ENCODE measurements around the gene SERPINB10.

DNA sequence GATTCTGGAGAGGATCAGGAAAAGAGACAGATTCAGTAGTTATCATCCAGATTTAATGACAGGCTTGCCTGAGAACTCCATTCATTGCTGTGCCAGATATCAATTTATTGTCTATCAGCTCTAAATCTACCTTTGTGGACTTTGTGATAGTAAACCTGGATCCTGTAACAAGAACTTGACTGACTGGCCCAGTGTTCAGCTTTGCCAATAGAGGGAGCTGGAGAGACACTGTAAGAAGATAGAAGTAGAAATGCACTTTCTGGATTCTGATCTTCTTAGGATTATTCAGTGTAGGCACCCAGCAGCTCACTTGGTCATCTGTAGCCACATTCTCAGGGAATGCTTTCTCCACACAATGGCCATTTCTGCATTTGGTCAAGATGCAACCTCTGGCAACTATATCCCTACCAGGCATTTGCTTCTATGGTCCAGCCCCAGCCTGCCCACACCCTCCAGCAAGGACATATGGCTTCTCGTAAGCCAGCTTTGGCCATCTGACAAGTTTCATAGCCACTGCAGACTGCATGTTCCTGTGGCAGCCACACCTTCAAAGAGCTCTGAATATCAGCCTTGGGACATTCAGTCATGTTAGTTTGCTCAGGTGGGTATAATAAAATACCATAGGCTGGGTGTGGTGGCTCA, 56.0 kb downstream of the SERPINB10 start:
- TF ChIP-seq, protein P1, sequence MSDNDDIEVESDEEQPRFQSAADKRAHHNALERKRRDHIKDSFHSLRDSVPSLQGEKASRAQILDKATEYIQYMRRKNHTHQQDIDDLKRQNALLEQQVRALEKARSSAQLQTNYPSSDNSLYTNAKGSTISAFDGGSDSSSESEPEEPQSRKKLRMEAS (CRISPR knock-in tag; IDR thresholded peaks at IDR 0.05): no peak
- TF ChIP-seq ZNF317 (CRISPR knock-in tag; IDR thresholded peaks at IDR 0.05; ENCODE audit: borderline replicate concordance, low read depth) (no peak), CREM (CRISPR knock-in tag; IDR thresholded peaks at IDR 0.05) (no peak), TEAD4 (CRISPR knock-in tag; IDR thresholded peaks at IDR 0.05) (no peak), SP1 (CRISPR knock-in tag; conservative IDR thresholded peaks at IDR 0.05) (no peak), JUN (CRISPR knock-in tag; IDR thresholded peaks at IDR 0.05) (no peak)
- TF ChIP-seq, protein P2, sequence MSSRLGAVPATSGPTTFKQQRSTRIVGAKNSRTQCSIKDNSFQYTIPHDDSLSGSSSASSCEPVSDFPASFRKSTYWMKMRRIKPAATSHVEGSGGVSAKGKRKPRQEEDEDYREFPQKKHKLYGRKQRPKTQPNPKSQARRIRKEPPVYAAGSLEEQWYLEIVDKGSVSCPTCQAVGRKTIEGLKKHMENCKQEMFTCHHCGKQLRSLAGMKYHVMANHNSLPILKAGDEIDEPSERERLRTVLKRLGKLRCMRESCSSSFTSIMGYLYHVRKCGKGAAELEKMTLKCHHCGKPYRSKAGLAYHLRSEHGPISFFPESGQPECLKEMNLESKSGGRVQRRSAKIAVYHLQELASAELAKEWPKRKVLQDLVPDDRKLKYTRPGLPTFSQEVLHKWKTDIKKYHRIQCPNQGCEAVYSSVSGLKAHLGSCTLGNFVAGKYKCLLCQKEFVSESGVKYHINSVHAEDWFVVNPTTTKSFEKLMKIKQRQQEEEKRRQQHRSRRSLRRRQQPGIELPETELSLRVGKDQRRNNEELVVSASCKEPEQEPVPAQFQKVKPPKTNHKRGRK (CRISPR knock-in tag; IDR thresholded peaks at IDR 0.05; ENCODE audit: borderline replicate concordance): no peak
- TF ChIP-seq, protein P3, sequence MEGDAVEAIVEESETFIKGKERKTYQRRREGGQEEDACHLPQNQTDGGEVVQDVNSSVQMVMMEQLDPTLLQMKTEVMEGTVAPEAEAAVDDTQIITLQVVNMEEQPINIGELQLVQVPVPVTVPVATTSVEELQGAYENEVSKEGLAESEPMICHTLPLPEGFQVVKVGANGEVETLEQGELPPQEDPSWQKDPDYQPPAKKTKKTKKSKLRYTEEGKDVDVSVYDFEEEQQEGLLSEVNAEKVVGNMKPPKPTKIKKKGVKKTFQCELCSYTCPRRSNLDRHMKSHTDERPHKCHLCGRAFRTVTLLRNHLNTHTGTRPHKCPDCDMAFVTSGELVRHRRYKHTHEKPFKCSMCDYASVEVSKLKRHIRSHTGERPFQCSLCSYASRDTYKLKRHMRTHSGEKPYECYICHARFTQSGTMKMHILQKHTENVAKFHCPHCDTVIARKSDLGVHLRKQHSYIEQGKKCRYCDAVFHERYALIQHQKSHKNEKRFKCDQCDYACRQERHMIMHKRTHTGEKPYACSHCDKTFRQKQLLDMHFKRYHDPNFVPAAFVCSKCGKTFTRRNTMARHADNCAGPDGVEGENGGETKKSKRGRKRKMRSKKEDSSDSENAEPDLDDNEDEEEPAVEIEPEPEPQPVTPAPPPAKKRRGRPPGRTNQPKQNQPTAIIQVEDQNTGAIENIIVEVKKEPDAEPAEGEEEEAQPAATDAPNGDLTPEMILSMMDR (IDR thresholded peaks at IDR 0.05): peak; percentile 33; the same call in 1 of the 2 replicates
- TF ChIP-seq, protein P4, sequence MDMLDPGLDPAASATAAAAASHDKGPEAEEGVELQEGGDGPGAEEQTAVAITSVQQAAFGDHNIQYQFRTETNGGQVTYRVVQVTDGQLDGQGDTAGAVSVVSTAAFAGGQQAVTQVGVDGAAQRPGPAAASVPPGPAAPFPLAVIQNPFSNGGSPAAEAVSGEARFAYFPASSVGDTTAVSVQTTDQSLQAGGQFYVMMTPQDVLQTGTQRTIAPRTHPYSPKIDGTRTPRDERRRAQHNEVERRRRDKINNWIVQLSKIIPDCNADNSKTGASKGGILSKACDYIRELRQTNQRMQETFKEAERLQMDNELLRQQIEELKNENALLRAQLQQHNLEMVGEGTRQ (CRISPR knock-in tag; IDR thresholded peaks at IDR 0.05): no peak
- TF ChIP-seq, protein P5, sequence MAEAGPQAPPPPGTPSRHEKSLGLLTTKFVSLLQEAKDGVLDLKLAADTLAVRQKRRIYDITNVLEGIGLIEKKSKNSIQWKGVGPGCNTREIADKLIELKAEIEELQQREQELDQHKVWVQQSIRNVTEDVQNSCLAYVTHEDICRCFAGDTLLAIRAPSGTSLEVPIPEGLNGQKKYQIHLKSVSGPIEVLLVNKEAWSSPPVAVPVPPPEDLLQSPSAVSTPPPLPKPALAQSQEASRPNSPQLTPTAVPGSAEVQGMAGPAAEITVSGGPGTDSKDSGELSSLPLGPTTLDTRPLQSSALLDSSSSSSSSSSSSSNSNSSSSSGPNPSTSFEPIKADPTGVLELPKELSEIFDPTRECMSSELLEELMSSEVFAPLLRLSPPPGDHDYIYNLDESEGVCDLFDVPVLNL (CRISPR knock-in tag; IDR thresholded peaks at IDR 0.05; ENCODE audit: borderline replicate concordance, low read depth): no peak
- TF ChIP-seq, protein P6, sequence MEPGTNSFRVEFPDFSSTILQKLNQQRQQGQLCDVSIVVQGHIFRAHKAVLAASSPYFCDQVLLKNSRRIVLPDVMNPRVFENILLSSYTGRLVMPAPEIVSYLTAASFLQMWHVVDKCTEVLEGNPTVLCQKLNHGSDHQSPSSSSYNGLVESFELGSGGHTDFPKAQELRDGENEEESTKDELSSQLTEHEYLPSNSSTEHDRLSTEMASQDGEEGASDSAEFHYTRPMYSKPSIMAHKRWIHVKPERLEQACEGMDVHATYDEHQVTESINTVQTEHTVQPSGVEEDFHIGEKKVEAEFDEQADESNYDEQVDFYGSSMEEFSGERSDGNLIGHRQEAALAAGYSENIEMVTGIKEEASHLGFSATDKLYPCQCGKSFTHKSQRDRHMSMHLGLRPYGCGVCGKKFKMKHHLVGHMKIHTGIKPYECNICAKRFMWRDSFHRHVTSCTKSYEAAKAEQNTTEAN (CRISPR knock-in tag; IDR thresholded peaks at IDR 0.05): no peak
- TF ChIP-seq, protein P7, sequence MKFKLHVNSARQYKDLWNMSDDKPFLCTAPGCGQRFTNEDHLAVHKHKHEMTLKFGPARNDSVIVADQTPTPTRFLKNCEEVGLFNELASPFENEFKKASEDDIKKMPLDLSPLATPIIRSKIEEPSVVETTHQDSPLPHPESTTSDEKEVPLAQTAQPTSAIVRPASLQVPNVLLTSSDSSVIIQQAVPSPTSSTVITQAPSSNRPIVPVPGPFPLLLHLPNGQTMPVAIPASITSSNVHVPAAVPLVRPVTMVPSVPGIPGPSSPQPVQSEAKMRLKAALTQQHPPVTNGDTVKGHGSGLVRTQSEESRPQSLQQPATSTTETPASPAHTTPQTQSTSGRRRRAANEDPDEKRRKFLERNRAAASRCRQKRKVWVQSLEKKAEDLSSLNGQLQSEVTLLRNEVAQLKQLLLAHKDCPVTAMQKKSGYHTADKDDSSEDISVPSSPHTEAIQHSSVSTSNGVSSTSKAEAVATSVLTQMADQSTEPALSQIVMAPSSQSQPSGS (CRISPR knock-in tag; IDR thresholded peaks at IDR 0.05; ENCODE audit: borderline replicate concordance, low read depth): no peak
